Motor neuron (in vitro differentiated cells): ENCODE measurements around the gene CHRNE. TPM values are rescaled to one million over a fixed set of nuclear protein-coding genes. Genes with fewer than 3 reads are reported as not detected.
"Not testable (repeated sequence)": the region's sequence is repeated elsewhere in the genome, so short reads cannot be mapped to it uniquely, and the experiment has no call there.

Experiments
- ATAC-seq, 8 experiments: fragments of 200-7000 bp; cut with Tn5 transposase; replicated peaks in 6 of 8; 2 replicates each; pipeline ENCODE4 v1.8.0; 2021; ENCODE audit warnings: mild to moderate bottlenecking in 8 of 8, moderate library complexity in 8 of 8
- H3K27ac ChIP-seq, 2 donors: fragments of 250-450 bp; sonication (Bioruptor Pico); 2 replicates each; pipeline ENCODE4 v1.9.0; 2021; ENCODE audit warnings: antibody characterized with exemption in 2 of 2, mild to moderate bottlenecking in 2 of 2, moderate library complexity in 1 of 2
- H3K4me1 ChIP-seq, 2 donors: fragments of 250-450 bp; sonication (Bioruptor Pico); replicated peaks in 1 of 2; 2 replicates each; pipeline ENCODE4 v1.6.1; 2021; ENCODE audit warnings: antibody characterized with exemption in 2 of 2, mild to moderate bottlenecking in 2 of 2, moderate library complexity in 1 of 2
- H3K4me3 ChIP-seq, 5 donors: fragments of 250-450 bp; sonication (Bioruptor Pico); 2 replicates each; pipeline ENCODE4 v1.9.0; 2021; ENCODE audit warnings: antibody characterized with exemption in 5 of 5, mild to moderate bottlenecking in 5 of 5, moderate library complexity in 4 of 5
- WGBS, 10 experiments: fragments of 450-650 bp; shearing (Covaris generic); methylation state at CpG; one replicate each; pipeline ENCODE4 v1.0.0; 2022; 5-methylcytosine and 5-hydroxymethylcytosine counted together
- in situ Hi-C, 9 experiments: fragments of 400-800 bp; cut with MboI; loops; one replicate each; pipeline ENCODE4 v1.15.0; 2021; ENCODE audit warnings: low sequenced_read_pairs in 9 of 9, low pct_unique_long_range_greater_than_20kb in 2 of 9; ENCODE audit not compliant: unreplicated experiment in 9 of 9
- total RNA-seq, 8 experiments: library from RNA; unstranded; fragments of 300-600 nt; gene quantifications; 2 replicates each; pipeline versions ENCODE4 v1.2.3 to v1.2.4, GENCODE V29; 2022

Gene CHRNE
- total RNA-seq, 8 experiments from 2014 or later: 0.21 to 2.3 (median 0.57) TPM

GRCh38 chr17:4914551-4914950 lies 11.7 kb upstream of the CHRNE start:
- WGBS, 10 experiments: 64 to 100% (median 84%) methylated on average over 1 to 4 of the region's 4 CpGs; no CpG with 5 or more reads in 2 of the 10 experiments
- not testable (repeated sequence) for H3K4me1 ChIP-seq, H3K27ac ChIP-seq, ATAC-seq, H3K4me3 ChIP-seq
- in situ Hi-C loops: loop anchor here in 2 of 9 experiments (25.0 kb wide), 1 partner anchor 148 kb away; no protein-coding TSS in a partner anchor

- 60 to 100% (median 86%) methylated on average over 1 of the region's 1 CpG; no CpG with 5 or more reads in 5 of the 10 experiments for WGBS, 10 experiments
- H3K4me3 ChIP-seq: no peak overlapping the region
- no peak overlapping the region for H3K27ac ChIP-seq
- peaks cover 0 to 2% of the 10 kb centered on the region in 2 donors for H3K4me1 ChIP-seq
- ATAC-seq: no peak
- in situ Hi-C loops: loop anchor here in 2 of 9 experiments (25.0 kb wide), 1 partner anchor 148 kb away; no protein-coding TSS in a partner anchor
Observed at GRCh38 chr17:4913994-4914393, 11.1 kb upstream of the CHRNE start.

GRCh38 chr17:4908711-4909496 lies 6.0 kb upstream of the CHRNE start:
- Histone ChIP-seq H3K27ac (no peak overlapping the region), H3K4me3 (no peak overlapping the region), H3K4me1 (peaks cover 0 to 2% of the 10 kb centered on the region in 2 donors)
- in situ Hi-C loops: loop anchor here in 2 of 9 experiments (25.0 kb wide), 1 partner anchor 153 kb away; no protein-coding TSS in a partner anchor
- peak; percentile 90 to 98 (median 98) for ATAC-seq
- WGBS, 10 experiments: 0 to 80% (median 43%) methylated on average over 1 to 9 of the region's 20 CpGs; no CpG with 5 or more reads in 1 of the 10 experiments

- in situ Hi-C loops: loop anchor here in 2 of 9 experiments (25.0 kb wide), 1 partner anchor 154 kb away; no protein-coding TSS in a partner anchor
- peak in 5 of 8 experiments; percentile 10 to 46 (median 27) for ATAC-seq
- H3K4me3 ChIP-seq: no peak overlapping the region
- H3K4me1 ChIP-seq: peaks cover 0 to 2% of the 10 kb centered on the region in 2 donors
- no peak overlapping the region for H3K27ac ChIP-seq
- WGBS, 10 experiments: 11 to 92% (median 50%) methylated on average over 2 to 7 of the region's 10 CpGs; no CpG with 5 or more reads in 5 of the 10 experiments
Observed at GRCh38 chr17:4908301-4908700, 5.4 kb upstream of the CHRNE start.

- not testable (repeated sequence) for H3K27ac ChIP-seq, H3K4me3 ChIP-seq, ATAC-seq, H3K4me1 ChIP-seq
- in situ Hi-C loops: loop anchor here in 2 of 9 experiments (25.0 kb wide), 1 partner anchor 156 kb away; no protein-coding TSS in a partner anchor
Observed at GRCh38 chr17:4906642-4907041, 3.7 kb upstream of the CHRNE start.

GRCh38 chr17:4902540-4902939 lies 358 bp downstream of the CHRNE start:
- peaks cover 7 to 19% of the 10 kb centered on the region in 2 donors for H3K4me1 ChIP-seq
- no peak for ATAC-seq
- 71 to 100% (median 83%) methylated on average over 1 to 4 of the region's 8 CpGs; no CpG with 5 or more reads in 6 of the 10 experiments for WGBS, 10 experiments
- peak overlapping the region in 1 of 5 donors; percentile 50 for H3K4me3 ChIP-seq
- in situ Hi-C loops: loop anchor here in 2 of 9 experiments (25.0 kb wide), 1 partner anchor 160 kb away; no protein-coding TSS in a partner anchor
- H3K27ac ChIP-seq: no peak overlapping the region

GRCh38 chr17:4901648-4902344 lies 1.1 kb downstream of the CHRNE start:
- peak in 2 of 8 experiments; percentile 6 to 8 for ATAC-seq
- peak overlapping the region in 1 of 5 donors; percentile 50 for H3K4me3 ChIP-seq
- in situ Hi-C loops: loop anchor here in 2 of 9 experiments (25.0 kb wide), 1 partner anchor 161 kb away; no protein-coding TSS in a partner anchor
- WGBS, 10 experiments: 73 to 100% (median 78%) methylated on average over 1 to 6 of the region's 48 CpGs; no CpG with 5 or more reads in 4 of the 10 experiments
- H3K4me1 ChIP-seq: peaks cover 7 to 22% of the 10 kb centered on the region in 2 donors
- H3K27ac ChIP-seq: no peak overlapping the region

- ATAC-seq: no peak
Observed at GRCh38 chr17:4901108-4901647, 1.7 kb downstream of the CHRNE start.

GRCh38 chr17:4900231-4901107 lies 2.4 kb downstream of the CHRNE start:
- 30 to 100% (median 45%) methylated on average over 2 to 31 of the region's 65 CpGs; no CpG with 5 or more reads in 4 of the 10 experiments for WGBS, 10 experiments
- peak overlapping the region; percentile 69 to 80 for H3K27ac ChIP-seq
- peak overlapping the region in 4 of 5 donors; percentile 24 to 50 (median 32) for H3K4me3 ChIP-seq
- peaks cover 7 to 22% of the 10 kb centered on the region in 2 donors for H3K4me1 ChIP-seq
- ATAC-seq: peak in 2 of 8 experiments; percentile 31 to 32
- in situ Hi-C loops: loop anchor here in 2 of 9 experiments (25.0 kb wide), 1 partner anchor 162 kb away; no protein-coding TSS in a partner anchor

More at GRCh38 chr17:4901108-4901647, 1.7 kb downstream of the CHRNE start:
- peak overlapping the region in 2 of 5 donors; percentile 26 to 50 for H3K4me3 ChIP-seq
- in situ Hi-C loops: loop anchor here in 2 of 9 experiments (25.0 kb wide), 1 partner anchor 161 kb away; no protein-coding TSS in a partner anchor
- no peak overlapping the region for H3K27ac ChIP-seq
- 43 to 100% (median 80%) methylated on average over 1 to 14 of the region's 37 CpGs; no CpG with 5 or more reads in 1 of the 10 experiments for WGBS, 10 experiments
- peaks cover 7 to 22% of the 10 kb centered on the region in 2 donors for H3K4me1 ChIP-seq

GRCh38 chr17:4899341-4900230 lies 3.3 kb downstream of the CHRNE start, which contains the start of gene C17orf107:
TSS of gene C17orf107 (plus strand) at chr17:4899536. CDS start at chr17:4899763, 227 bp downstream.
- peak within 1 kb of the TSS; percentile 18 to 50 (median 26) for H3K4me3 ChIP-seq
- WGBS, 10 experiments: 30 to 40% methylated on average over 5 to 7 of the region's 60 CpGs; no CpG with 5 or more reads in 8 of the 10 experiments
- H3K27ac ChIP-seq: peak within 1 kb of the TSS; percentile 79 to 80
- in situ Hi-C loops: loop anchor here in 5 of 9 experiments (25.0 kb wide), 4 partner anchors 112 to 187 kb away; partner anchors contain the start of genes ARRB2 (in 1 of the 5), CXCL16 (in 1 of the 5), GLTPD2 (in 1 of the 5) and MED11 (in 1 of the 5)
- ATAC-seq: peak; percentile 53 to 83 (median 72)
- H3K4me1 ChIP-seq: peaks cover 7 to 22% of the 10 kb centered on the region in 2 donors
